OCI-LY1 (cell line): Measurements from ENCODE around the gene S100A11.
"Not testable (repeated sequence)": the region's sequence is repeated elsewhere in the genome, so short reads cannot be mapped to it uniquely, and the experiment has no call there.

Experiments
- H2AFZ ChIP-seq: fragments of 200-600 bp; sonication (generic), shearing (Covaris generic); 2 replicates; pipeline ENCODE4 v1.6.0; 2014; ENCODE audit warnings: antibody characterized with exemption, mild to moderate bottlenecking, low read length
- H3F3A ChIP-seq: fragments of 200-600 bp; sonication (generic), shearing (Covaris generic); 2 replicates; pipeline ENCODE4 v1.6.0; 2014; ENCODE audit warnings: mild to moderate bottlenecking, antibody characterized with exemption, low read length, moderate library complexity; ENCODE audit not compliant: insufficient read depth
- H3K27ac ChIP-seq: fragments of 200-600 bp; sonication (generic); 2 replicates; pipeline ENCODE4 v1.5.1; 2014; ENCODE audit warnings: low read length, mixed run types, mild to moderate bottlenecking, low read depth; ENCODE audit not compliant: poor library complexity, severe bottlenecking
- H3K27me3 ChIP-seq: fragments of 200-600 bp; sonication (generic); 2 replicates; pipeline ENCODE4 v1.6.0; 2014; ENCODE audit warnings: antibody characterized with exemption, mild to moderate bottlenecking, low read length, moderate library complexity; ENCODE audit not compliant: insufficient read depth
- H3K36me3 ChIP-seq: fragments of 200-600 bp; sonication (generic); 2 replicates; pipeline ENCODE4 v1.6.1; 2014; ENCODE audit warnings: mild to moderate bottlenecking, antibody characterized with exemption, low read length, moderate library complexity, mixed read lengths; ENCODE audit not compliant: insufficient read depth
- H3K4me1 ChIP-seq: fragments of 200-600 bp; sonication (generic); 2 replicates; pipeline ENCODE4 v1.5.1; 2014; ENCODE audit warnings: mild to moderate bottlenecking, low read length, moderate library complexity; ENCODE audit not compliant: insufficient read depth, severe bottlenecking
- H3K4me2 ChIP-seq: fragments of 200-600 bp; sonication (generic), shearing (Covaris generic); 2 replicates; pipeline ENCODE4 v1.6.1; 2014; ENCODE audit warnings: low read length
- H3K4me3 ChIP-seq: fragments of 200-600 bp; sonication (generic); 2 replicates; pipeline ENCODE4 v1.5.1; 2014; ENCODE audit warnings: low read length, low read depth, mild to moderate bottlenecking, mixed read lengths; ENCODE audit not compliant: poor library complexity, severe bottlenecking
- H3K79me2 ChIP-seq: fragments of 200-600 bp; shearing (Covaris generic); 2 replicates; pipeline ENCODE4 v1.6.1; 2016; ENCODE audit warnings: mixed run types, low read length, mixed read lengths; ENCODE audit not compliant: insufficient read depth
- H3K9ac ChIP-seq: fragments of 200-600 bp; sonication (generic), shearing (Covaris generic); 2 replicates; pipeline ENCODE4 v1.6.1; 2014; ENCODE audit warnings: mild to moderate bottlenecking, low read length, mixed read lengths
- H3K9me2 ChIP-seq: fragments of 200-600 bp; sonication (generic), shearing (Covaris generic); 2 replicates; pipeline ENCODE4 v1.6.1; 2014; ENCODE audit warnings: low read depth, mild to moderate bottlenecking, low read length, mixed read lengths
- H3K9me3 ChIP-seq: fragments of 200-600 bp; shearing (Covaris generic); 2 replicates; pipeline ENCODE4 v1.6.1; 2014; ENCODE audit warnings: low read length, mixed read lengths
- H4K20me1 ChIP-seq: fragments of 200-600 bp; sonication (generic), shearing (Covaris generic); 2 replicates; pipeline ENCODE4 v1.6.0; 2016; ENCODE audit warnings: mild to moderate bottlenecking, low read length; ENCODE audit not compliant: insufficient read depth
- CTCF ChIP-seq: fragments of 200-600 bp; sonication (generic), shearing (Covaris generic); IDR thresholded peaks from 2 replicates; pipeline ENCODE4 v1.5.1; 2017; ENCODE audit warnings: mild to moderate bottlenecking, antibody characterized with exemption, low read length, moderate library complexity, mixed read lengths
- EZH2 ChIP-seq: fragments of 200-600 bp; sonication (generic), shearing (Covaris generic); IDR thresholded peaks from 2 replicates; pipeline ENCODE4 v1.8.0; 2017; ENCODE audit warnings: borderline replicate concordance, mixed run types, mild to moderate bottlenecking, antibody characterized with exemption, low read length, moderate library complexity, mixed read lengths

The S100A11 gene

DNA sequence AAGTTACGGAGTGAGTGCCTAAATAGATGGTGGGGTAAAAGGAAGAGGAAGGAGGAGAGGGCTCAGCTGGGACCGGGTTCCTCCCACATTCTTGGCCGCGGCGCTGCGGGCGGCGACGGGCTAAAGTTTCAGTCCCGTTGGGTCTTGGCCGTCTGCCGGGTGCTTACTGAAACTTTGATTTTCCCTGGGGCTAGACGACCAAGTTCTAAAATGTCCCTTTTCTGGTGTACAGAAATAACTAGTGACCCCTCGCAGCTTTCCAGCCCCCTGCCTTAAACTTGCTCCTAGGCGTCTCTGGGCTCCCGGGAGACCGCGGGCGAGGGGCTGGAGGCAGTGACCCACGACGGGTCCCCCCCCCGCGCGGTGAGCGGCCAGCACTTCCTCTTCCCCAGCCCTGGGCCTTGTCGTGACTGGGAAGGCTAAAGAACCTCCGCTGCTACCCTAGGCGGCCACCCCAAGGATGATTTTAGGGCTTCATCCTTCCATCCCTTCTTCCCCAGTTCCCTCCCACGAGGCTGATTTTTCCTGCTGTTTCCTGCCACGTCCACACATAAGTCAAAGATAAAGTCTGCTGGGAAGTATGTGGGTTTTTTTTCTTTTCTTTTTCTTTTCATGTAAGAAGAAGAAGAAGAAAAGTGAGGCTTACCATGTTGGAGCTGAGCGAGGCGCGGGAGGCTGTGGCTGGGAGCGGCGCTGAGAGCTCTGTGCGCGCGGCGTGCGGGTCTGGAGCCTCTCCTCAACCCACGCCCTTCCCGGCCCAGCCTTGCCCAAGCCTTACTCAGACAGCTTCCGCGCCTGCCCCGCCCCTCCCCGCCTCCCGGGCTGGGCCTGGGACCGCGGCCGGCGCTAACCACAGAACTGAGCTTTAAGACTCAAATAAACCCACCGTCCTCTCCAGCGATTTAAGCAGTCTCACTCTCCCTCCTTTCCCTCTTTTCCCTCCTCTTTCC, at the start of gene S100A11:
Gene S100A11, minus strand, starts transcription at position 738 of the 950 bp plus-strand sequence. Its CDS starts 89 bp downstream, at position 649.
- Histone ChIP-seq H3K27me3 (no peaks in the 10 kb centered on the region), H2AFZ (no peak within 1 kb of the TSS), H3K4me1 (peaks cover 38% of the 10 kb centered on the region), H3K9ac (peak within 1 kb of the TSS; percentile 51; the same call in 1 of the 2 replicates), H3K9me2 (no peaks in the 10 kb centered on the region), H3K4me3 (peak within 1 kb of the TSS; percentile 63), H3K4me2 (peak within 1 kb of the TSS; percentile 73), H4K20me1 (no peaks in the 10 kb centered on the region), H3K9me3 (no peaks in the 10 kb centered on the region), H3F3A (no peaks in the 10 kb centered on the region), H3K79me2 (no peaks in the 10 kb centered on the region), H3K36me3 (no peaks in the 10 kb centered on the region), H3K27ac (no peak within 1 kb of the TSS)
- no peak for TF ChIP-seq CTCF
- no peak for TF ChIP-seq EZH2

- Histone ChIP-seq H3K9ac (no peak overlapping the region), H3F3A (no peaks in the 10 kb centered on the region), H3K36me3 (no peaks in the 10 kb centered on the region), H3K27ac (no peak overlapping the region), H3K79me2 (no peaks in the 10 kb centered on the region), H3K9me2 (no peaks in the 10 kb centered on the region), H3K4me1 (no peaks in the 10 kb centered on the region), H3K4me3 (no peak overlapping the region), H3K9me3 (no peaks in the 10 kb centered on the region), H4K20me1 (no peaks in the 10 kb centered on the region), H3K27me3 (no peaks in the 10 kb centered on the region), H3K4me2 (no peak overlapping the region), H2AFZ (no peak overlapping the region)
- no peak for TF ChIP-seq EZH2
- TF ChIP-seq CTCF = no peak
Observed at GRCh38 chr1:152084853-152085252, 48.0 kb upstream of the S100A11 start.

DNA sequence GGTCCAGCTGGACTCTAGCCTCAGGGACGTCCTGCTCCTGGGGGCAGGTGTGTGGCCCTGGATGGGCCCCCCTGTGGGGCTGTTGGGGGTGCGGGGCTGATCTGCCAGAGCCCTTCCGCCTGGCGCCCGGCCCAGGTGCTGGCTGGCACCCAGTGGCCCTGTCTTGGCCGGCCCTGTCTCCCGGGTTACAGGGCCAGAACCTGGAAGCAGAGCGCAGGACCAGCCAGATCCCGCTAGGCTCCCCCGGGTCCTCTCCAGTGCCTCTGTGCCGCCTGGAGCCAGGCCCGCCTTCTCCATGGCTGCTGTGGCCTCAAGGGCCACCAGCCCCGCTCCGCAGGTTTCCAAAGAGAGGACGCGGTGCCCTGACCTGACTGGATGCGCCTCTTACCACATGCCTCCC, 44.2 kb upstream of the S100A11 start:
- not testable (repeated sequence) for H3K9me2 ChIP-seq, H3K9me3 ChIP-seq, H3K27ac ChIP-seq, H3K79me2 ChIP-seq, H3K9ac ChIP-seq, H4K20me1 ChIP-seq, H3K4me2 ChIP-seq, H3K36me3 ChIP-seq, H3K27me3 ChIP-seq, H3F3A ChIP-seq, H2AFZ ChIP-seq, H3K4me3 ChIP-seq, H3K4me1 ChIP-seq

GRCh38 chr1:152080494-152080893, 43.7 kb upstream of the S100A11 start:
- not testable (repeated sequence) for H3K27me3 ChIP-seq, H3K27ac ChIP-seq, H3K36me3 ChIP-seq, H3K4me3 ChIP-seq, H2AFZ ChIP-seq, H3K9ac ChIP-seq, H3K4me1 ChIP-seq, H3K9me3 ChIP-seq, H3F3A ChIP-seq, H4K20me1 ChIP-seq, H3K79me2 ChIP-seq, H3K4me2 ChIP-seq, H3K9me2 ChIP-seq
